ENCODE results near the gene KLHL36. TPM values are rescaled to one million over a fixed set of nuclear protein-coding genes. Genes with fewer than 3 reads are reported as not detected.

KLHL36 gene
- total and polyA plus RNA-seq, 7 donors: 14.4 to 45.9 (median 40.0) TPM

DNA sequence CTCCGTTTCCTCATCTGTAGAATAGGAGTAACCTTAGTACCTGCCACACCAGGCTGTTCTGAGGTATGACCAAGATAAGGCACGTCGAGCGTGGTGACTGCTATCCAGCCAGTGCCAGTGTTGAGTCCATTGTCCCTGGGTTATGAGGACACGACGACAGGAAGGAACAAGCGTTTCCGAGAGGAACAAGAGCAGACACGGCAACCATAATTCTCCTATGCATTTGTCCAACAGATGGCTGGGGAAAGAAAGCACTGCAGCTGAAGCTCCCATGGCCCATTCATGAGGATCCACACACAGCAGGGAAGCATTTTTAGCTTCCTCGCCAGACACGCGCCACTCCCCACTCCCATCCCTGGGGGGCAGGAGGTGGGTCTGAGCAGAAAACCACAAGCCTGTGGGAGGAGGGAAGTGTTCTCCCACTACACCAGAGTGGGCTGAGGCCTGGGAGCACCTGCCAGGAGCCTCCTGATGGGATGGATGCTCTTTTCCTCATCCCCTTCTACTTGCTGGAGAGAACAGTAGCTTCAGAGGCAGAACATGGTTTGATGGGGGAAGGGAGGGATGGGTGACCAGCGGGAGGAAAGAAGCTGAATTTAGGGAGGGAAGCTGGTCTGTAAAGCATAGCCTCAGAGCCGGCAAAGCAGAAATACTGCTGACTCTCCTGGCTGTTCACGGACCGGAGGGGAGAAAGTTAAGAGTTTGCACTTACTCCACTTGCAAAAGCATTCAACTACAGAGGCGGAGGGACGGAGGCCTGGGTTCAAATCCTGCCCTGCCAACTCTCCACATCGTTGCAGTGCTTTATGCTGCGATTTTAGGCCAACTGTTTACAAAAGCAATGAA, 33.1 kb upstream of the KLHL36 start:
- H3K36me3 ChIP-seq: no peaks in the 10 kb centered on the region
- no peaks in the 10 kb centered on the region for H3K27me3 ChIP-seq
- peak overlapping the region in 3 of 4 donors; percentile 68 to 90 (median 80) for H3K27ac ChIP-seq
- no peaks in the 10 kb centered on the region for H3K9me3 ChIP-seq
- peaks cover 0 to 82% (median 68%) of the 10 kb centered on the region in 4 donors for H3K4me1 ChIP-seq
- TF ChIP-seq POLR2A (IDR thresholded peaks at IDR 0.05): no peak
- TF ChIP-seq, protein P1, sequence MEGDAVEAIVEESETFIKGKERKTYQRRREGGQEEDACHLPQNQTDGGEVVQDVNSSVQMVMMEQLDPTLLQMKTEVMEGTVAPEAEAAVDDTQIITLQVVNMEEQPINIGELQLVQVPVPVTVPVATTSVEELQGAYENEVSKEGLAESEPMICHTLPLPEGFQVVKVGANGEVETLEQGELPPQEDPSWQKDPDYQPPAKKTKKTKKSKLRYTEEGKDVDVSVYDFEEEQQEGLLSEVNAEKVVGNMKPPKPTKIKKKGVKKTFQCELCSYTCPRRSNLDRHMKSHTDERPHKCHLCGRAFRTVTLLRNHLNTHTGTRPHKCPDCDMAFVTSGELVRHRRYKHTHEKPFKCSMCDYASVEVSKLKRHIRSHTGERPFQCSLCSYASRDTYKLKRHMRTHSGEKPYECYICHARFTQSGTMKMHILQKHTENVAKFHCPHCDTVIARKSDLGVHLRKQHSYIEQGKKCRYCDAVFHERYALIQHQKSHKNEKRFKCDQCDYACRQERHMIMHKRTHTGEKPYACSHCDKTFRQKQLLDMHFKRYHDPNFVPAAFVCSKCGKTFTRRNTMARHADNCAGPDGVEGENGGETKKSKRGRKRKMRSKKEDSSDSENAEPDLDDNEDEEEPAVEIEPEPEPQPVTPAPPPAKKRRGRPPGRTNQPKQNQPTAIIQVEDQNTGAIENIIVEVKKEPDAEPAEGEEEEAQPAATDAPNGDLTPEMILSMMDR (IDR thresholded peaks at IDR 0.05): no peak
- TF ChIP-seq EP300 (IDR thresholded peaks at IDR 0.05): no peak
- TF ChIP-seq POLR2AphosphoS5 (IDR thresholded peaks at IDR 0.05): no peak
- DNase-seq: no peak
- 79 to 85% methylated on average over 20 of the region's 20 CpGs for WGBS, 2 donors
- no peak overlapping the region for H3K4me3 ChIP-seq
- intact Hi-C loops (cut with DNase I): loop anchor here (5.0 to 10.0 kb wide), 3 partner anchors 88 to 430 kb away; partner anchors contain the start of gene TAF1C

DNA sequence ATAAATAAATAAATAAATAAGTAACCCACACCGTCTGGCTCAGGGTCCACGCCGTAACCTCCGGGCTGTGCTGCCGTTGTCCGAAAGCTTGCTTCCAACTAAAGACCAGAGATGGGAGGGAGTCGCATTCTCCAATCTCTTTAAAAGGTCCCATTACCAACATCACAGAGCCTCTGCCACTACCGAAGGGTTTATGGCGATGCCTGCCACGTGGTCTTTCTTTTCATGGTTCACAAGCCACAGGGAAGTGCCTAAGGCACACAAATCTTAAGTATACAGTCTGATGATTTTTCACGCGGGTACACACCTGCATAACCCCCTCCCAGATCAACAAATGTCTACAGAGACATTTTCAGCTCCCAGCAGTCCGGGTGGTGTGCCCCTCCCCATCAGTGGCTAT, 31.8 kb upstream of the KLHL36 start:
- Histone ChIP-seq H3K4me1 (peaks cover 0 to 68% (median 57%) of the 10 kb centered on the region in 4 donors), H3K9me3 (no peaks in the 10 kb centered on the region), H3K27ac (peak overlapping the region in 1 of 4 donors; percentile 90), H3K36me3 (no peaks in the 10 kb centered on the region), H3K27me3 (no peaks in the 10 kb centered on the region), H3K4me3 (peak overlapping the region; percentile 70 to 90 (median 84))
- intact Hi-C loops (cut with DNase I): loop anchor here (5.0 to 10.0 kb wide), 3 partner anchors 89 to 432 kb away; partner anchors contain the start of gene TAF1C
- DNase-seq: no peak
- TF ChIP-seq, protein P1 (IDR thresholded peaks at IDR 0.05): no peak
- TF ChIP-seq POLR2AphosphoS5 (IDR thresholded peaks at IDR 0.05) (no peak), POLR2A (IDR thresholded peaks at IDR 0.05) (no peak), EP300 (IDR thresholded peaks at IDR 0.05) (no peak)
- 34 to 35% methylated on average over 13 of the region's 13 CpGs for WGBS, 2 donors

DNA sequence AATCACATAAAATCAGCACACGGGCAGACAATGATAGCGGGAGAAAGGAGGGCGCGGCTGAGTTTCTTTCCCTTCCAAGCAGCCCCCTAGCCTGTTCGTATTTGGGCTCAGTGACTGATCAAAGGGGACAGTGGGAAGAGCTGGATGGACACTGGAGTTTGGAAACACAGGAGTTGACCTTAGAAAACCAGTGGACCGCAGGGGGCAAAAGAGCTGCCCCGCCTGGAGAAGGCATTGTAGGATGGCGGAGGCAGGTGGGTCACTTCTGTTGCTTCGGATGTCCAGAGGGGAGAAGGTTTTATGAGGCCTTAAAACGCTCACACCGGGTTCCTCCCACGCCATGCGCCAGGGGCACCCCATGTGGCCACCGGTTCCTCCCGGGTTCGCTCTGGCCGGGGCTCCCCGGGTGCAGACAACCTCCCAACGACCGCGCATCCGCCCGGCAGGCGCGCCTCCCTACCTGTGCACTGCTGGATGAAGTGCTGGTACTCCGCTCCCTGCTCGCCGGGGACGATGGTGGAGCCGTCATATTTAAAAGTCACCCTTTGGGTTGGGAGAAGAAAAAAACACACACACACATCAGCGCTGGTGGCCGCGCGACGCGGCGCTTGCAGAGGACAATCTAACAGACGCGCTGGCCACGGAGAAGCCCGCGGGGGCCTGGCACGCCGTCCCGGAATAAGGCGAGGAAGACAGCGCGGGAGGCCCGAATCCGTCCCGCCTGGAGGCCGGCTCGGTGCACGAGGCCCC, 31.1 kb upstream of the KLHL36 start:
- intact Hi-C loops (cut with DNase I): loop anchor here (5.0 to 10.0 kb wide), 3 partner anchors 90 to 432 kb away; partner anchors contain the start of gene TAF1C
- Histone ChIP-seq H3K4me3 (peak overlapping the region; percentile 70 to 90 (median 84)), H3K27ac (peak overlapping the region; percentile 78 to 90 (median 84)), H3K36me3 (no peaks in the 10 kb centered on the region), H3K4me1 (peaks cover 0 to 66% (median 51%) of the 10 kb centered on the region in 4 donors), H3K9me3 (no peaks in the 10 kb centered on the region), H3K27me3 (no peaks in the 10 kb centered on the region)
- WGBS, 2 donors: 1 to 2% methylated on average over 54 of the region's 54 CpGs
- TF ChIP-seq, protein P1 (IDR thresholded peaks at IDR 0.05): no peak
- TF ChIP-seq EP300 (IDR thresholded peaks at IDR 0.05) (no peak), POLR2AphosphoS5 (IDR thresholded peaks at IDR 0.05) (no peak), POLR2A (IDR thresholded peaks at IDR 0.05) (no peak)
- peak; percentile 77 for DNase-seq

DNA sequence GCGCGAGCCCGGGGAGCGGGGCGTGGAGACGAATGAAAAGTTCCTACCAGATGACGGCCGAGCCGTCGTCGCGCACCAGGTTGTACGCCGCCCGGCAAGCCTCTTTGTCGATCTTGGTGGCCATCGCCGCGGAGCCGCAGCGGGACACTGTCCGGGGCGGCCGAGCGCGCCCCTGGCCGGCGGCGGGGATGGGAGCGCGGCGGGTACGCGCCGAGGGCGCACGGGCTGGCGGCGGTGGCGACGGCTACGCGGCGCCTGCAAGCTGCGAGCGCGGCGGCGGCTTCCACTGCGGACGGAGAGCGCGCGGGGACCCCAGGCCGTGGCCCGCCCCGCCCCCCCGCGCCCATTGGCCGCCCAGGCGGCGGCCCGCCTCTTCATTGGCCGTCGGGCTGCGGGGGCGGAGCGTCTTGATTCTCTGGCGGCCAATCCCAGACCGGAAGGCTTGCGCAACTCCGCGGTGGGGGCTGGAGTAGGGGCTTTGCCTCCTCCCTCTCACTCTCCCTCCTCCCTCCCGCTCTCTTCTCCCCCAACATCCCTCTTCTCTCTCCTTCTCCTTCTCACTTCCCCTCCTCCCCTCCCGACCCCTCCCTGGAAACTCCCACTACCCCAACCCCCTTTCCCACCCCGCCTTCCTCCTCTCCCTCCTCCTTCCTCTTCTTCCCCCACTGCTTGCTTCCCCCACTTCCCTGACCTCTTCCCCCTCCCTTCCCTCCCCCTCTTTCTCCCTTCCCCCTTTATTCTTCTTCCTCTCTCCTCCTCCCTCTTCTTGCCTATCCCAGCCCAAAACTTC, 30.3 kb upstream of the KLHL36 start, which contains the start of gene COTL1:
Gene COTL1, minus strand, starts transcription at position 288 of the 790 bp plus-strand sequence. Its CDS starts 164 bp downstream, at position 124.
- DNase-seq: peak; percentile 99
- Histone ChIP-seq H3K9me3 (no peaks in the 10 kb centered on the region), H3K27ac (peak within 1 kb of the TSS; percentile 78 to 90 (median 84)), H3K4me1 (peaks cover 0 to 61% (median 48%) of the 10 kb centered on the region in 4 donors), H3K27me3 (no peaks in the 10 kb centered on the region), H3K36me3 (no peaks in the 10 kb centered on the region), H3K4me3 (peak within 1 kb of the TSS; percentile 70 to 90 (median 84))
- intact Hi-C loops (cut with DNase I): loop anchor here (1.0 to 10.0 kb wide), 4 partner anchors 91 to 433 kb away; partner anchors contain the start of gene TAF1C
- TF ChIP-seq POLR2AphosphoS5 (IDR thresholded peaks at IDR 0.05) (peak; percentile 37 to 77 (median 64)), POLR2A (IDR thresholded peaks at IDR 0.05) (no peak)
- 0 to 1% methylated on average over 76 of the region's 76 CpGs for WGBS, 2 donors

Measured in sigmoid colon (tissue), 7 donors.